Activated CD8-positive, alpha-beta memory T cell treated with anti-CD3 and anti-CD28 coated beads for 4 hours (primary cell): ENCODE results near the gene PAX1.

Source experiments
- DNase-seq, 2 donors: peaks; one replicate each; pipeline ENCODE4 v3.0.0-alpha.2; 2020; ENCODE audit warnings: low read depth in 2 of 2

Gene PAX1

DNA sequence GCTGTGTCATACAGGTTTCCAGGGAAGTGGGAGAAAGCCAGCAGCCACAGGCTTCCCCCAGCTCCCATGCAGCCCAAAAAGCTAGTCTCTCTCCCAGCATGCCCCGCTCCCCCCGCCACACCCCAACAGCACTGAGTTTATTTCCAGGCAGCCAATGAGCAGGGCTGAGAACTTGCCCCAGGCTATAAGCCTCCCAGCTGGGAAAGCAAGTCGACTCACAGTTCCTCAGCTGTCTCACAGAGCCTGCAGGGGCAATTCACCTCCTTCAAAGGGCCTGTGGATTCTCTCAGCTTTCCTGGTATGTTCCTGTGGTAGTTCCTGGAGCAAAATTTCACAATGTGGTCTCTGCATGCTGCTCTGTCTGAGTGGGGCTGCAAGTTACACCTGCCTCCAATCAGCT, 34.2 kb downstream of the PAX1 start:
- no peak for DNase-seq

DNA sequence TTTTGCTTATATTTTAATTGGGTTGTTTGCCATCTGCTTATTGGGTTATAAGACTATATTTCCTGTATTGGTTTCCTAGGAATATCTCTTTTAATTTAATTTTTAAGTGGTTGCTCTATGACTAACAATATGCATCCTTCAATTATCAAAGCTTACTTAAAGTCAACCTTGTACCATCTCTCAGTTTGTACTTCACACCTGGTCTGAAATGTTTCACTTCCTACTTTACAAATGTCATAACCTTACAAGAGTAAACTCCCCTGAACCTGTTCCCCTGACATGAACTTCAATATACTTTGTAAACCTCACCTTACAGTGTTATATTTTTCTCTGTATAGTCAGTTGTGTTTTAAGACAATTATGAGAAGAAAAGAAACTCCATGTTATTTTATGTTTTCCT, 35.8 kb downstream of the PAX1 start:
- no peak for DNase-seq

DNA sequence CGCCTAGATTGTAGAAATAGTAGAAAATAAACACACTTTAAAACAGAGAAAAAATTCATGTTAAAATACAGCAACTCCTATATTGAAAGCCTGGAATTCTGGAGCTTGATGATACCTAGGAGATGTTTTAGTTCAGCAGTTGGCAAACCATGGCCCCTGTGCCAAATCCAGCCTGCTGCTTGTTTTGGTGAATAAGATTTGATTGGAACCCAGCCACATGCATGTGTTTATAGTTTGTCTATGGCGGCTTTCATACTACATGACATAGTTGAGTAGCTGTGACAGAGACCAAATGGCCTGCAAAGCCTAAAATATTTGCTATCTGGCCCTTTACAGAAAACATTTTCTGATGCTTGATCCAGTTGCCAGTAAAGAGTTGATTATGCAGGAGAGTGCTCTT, 57.2 kb downstream of the PAX1 start:
- no peak for DNase-seq

DNA sequence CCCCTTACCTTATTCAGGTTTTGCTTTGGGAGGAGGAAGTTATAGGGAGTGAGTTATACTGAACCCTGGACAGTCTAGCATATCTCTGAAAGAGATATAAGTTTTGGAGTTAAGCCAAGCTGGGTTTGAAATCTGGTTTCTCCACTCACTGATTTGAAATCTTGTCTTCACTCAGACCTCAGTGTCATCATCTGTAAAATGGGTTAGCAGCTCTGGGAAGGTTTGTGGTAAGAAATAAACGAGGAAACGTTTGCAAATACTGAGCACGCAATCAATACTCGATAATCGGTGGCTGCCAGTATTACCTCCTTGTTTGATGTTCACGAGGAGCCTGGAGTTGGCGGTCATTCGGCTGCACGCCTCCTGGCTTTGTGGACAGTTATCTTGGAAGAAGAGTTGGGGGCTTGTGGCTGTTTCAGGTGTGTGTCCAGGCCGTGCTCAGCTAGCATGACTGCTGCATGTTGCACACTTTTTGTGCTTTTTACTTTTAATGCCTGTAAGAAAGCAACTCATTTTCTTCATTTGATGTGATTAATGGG, 61.8 kb downstream of the PAX1 start:
- no peak for DNase-seq

DNA sequence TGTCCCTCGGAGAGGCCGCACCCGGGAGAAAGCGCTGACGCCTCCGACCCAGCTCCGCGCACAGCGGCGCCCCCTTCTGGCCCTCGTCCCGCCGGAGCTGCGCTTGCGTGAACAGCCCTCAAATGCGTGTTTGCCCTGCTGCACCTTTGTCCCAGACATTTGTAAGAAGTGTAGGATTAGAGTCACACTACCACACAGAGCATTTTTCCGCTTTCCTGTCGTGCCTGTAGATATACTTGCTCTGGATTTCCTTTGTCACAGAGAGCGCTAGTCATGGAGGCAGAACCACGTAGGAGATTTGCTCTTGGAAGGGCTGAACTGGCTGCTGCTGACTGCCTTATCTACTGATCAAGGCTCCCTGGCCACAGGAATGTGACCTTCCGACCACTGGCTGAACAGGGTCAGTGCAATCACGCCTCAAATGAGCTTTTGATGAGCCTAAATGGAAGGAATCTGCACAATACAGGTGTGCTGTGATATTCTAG, 62.3 kb downstream of the PAX1 start:
- DNase-seq = no peak
